Activated CD4-positive, alpha-beta T cell treated with anti-CD3 and anti-CD28 coated beads, Interleukin-10, Interleukin-2, amounts not matched to agents 100 ng/mL and 50 ng/mL, durations not matched to agents 16 hours and 8 hours (primary cell): Measurements from ENCODE around the gene MUC13.

Experiments
- DNase-seq: peaks from one replicate; pipeline ENCODE4 v3.0.0-alpha.2; 2020

The MUC13 gene

DNA sequence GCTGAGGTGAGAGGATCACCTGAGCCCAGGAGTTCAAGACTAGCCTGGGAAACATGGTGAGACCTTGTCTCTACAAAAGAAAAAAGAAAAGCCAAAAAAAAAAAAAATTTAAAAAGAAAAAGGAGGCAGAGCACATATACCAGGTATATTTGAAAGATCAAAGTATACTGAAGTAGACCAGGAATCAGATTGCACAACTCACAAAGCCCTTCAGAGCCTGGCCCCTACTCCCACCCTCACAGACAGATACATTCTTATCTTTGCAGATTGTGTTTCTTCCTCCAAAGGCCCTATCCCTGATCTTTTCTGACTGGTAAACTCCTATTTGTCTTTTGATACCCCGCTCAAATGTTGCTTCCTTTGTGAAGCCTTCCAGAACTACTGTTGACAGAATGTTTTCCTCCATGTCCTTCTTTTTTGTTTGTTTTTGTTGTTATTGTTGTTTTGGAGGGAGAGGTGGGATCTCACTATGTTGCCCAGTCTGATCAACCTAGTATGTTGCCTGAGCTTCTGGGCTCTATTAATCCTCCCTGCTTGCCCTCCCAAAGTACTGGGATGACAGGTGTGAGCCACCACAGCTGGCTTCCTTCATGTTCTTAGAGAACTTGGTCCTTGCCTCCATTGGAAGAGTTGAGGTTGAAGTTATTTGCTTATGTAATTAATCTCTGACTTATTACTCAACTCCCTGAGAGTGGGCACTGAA lies 37.6 kb downstream of the MUC13 start:
- DNase-seq = no peak

DNA sequence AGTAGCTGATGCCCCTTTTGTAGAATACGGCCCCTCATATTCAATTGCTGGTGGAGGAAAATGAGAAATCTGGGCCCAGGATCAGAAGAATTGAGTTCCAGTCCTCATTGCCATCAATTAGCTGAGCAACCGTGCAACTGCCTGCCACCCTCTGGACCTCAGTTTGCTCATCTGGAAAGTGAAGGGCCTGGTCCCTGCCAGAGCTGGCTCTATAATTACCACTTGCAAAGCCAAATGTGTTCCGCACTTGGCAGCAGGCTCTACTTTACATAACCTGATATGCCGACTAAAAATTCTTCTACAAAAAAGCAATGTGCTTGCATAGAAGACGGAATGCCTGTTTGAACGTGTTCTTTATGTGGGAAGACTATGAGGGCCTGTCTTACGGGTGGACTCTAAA lies 38.8 kb downstream of the MUC13 start:
- DNase-seq = no peak

DNA sequence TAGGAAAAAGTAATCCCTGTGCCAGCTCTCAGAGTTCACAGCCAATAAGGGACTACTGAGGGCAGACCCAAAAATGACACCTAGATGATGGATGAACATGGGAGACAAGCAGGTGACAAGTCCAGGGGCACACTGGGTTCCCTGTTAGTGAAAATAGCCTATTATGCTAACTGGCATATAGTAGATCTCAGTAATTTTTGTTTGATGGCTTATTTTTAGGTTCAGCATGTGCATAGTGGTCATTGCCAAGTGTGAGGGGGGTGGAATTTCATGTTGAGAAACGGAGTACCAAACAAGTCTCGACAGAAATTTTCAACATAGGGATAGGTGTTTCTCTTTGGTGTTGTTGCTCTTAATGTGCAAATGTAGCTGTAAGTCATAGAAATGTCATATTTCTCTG lies 41.0 kb downstream of the MUC13 start:
- no peak for DNase-seq

DNA sequence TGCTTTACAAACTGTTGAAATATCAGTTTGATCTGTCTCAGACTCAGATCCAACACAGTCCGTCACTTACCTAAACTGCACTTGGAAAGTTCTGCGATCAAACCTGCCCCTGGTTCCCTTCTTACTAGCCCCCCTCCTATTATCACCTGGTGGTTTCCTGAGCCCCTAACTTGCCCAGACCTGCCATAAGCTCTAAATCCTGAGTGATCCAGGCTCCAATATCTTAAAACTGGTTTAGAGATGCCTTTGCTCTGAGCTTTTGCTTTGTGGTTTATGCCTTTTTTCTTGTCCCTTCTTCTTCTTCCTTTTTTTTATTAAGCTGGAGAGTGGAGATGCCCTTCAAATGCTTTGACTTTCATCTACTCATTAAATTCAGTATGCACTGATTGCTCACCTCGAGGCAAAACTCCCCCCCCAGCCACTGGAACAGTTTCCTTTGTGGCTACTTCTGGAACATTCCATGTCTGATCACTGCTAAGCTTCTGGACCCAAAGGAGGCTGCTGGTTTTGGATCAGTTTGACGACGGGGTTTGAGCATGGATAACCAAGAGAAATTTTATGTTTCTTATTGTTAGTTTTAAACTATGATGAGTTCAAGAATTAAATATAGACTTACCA lies 43.9 kb downstream of the MUC13 start:
- no peak for DNase-seq

DNA sequence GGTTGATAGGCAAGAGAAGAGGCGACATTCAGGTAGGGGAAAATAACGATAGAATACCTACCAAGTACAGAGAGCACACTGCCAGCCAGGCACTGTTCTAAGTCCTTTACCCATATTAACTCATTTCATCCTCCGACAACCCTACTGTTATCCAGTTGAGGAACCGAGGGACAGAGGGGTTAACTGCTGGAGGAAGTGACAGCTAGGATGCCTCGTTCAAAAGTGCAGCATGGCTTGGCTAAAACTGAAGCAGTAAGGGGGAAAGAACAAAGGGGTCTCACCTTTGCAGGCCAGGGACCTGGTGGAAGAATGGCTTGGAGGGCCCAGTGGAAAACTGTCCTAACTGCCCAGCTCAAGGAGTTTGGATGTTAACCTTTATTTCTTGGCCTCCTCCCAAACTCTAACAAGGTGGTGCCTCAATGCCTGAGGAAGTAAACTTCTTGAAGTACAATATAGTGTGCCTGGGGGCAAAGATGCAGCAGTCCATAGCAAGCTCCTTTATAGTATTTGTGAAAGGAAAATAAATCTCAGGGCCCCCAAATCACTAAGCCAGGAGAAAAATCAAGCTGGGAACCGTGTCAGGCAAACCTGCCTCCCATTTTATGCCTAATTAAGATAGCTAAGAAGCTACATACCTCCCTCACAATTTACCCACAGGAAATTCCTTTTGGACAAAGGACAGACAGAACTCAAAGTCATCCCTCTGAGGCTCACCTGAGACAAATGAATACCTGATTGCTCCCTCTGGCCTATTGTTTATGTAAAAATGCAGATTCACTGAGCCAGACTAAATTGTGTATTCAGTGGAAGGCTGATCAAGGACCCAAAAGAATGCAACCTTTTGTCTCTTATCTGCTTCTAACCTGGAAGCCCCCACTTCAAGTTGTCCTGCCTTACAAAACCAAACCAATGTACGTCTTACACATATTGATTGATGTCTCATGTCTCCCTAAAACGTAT lies 45.8 kb downstream of the MUC13 start:
- DNase-seq = no peak

DNA sequence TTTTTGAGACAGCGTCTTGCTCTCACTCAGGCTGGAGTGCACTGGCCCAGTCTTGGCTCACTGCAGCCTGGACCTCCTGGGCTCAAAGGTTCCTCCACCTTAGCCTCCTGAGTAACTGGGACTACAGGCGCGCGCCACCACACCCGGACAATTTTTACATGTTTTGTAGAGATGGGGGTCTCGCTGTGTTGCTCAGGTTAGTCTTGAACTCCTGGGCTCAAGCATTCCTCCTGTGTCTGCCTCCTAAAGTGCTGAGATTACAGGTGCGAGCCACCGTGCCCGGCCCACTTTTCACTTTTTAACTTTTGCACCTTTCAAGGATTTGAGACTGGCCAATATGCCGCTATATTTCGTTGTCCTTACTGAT lies 46.6 kb downstream of the MUC13 start:
- DNase-seq = no peak

DNA sequence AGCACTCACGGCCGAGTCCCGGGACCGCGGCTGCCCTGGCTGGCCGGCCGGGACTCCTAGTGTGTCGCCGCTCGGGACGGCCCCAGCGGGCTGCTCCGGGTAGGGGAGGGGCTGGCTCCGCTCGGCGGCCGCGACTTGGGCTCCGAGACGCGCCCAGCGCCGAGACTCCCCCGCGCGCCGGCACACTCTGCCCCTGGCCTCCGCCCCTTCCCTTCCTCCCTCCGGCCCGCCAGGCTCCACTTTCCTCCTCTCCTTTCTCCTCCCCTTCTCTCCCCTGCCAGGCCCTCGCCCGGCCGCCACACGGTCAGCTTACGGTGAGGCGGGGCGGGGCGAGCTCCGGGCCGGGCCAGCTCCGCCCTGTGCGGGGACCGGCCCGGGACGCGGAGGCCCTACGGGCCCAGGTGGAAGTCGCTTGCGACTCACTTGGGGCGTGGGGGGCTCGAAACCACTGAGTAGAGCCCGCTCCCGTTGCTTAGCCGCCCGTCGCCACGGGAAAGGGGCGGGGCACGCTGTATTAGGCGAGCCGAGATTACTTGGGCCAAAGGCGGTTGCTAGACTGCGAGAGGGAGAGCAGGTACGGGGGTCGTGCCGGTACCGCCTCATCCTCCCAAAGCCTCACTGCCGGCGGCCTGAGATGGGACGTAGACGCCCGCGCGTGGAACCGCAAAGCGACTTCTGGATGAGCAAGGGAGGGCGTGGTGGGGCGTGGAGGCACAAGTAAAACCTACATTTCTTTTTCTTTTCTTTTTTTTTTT lies 47.2 kb downstream of the MUC13 start, which contains the start of gene ITGB5:
ITGB5 (minus strand) TSS at position 189 of the 755 bp plus-strand sequence. CDS start 365 bp downstream, outside the sequence.
- peak; percentile 14 for DNase-seq

DNA sequence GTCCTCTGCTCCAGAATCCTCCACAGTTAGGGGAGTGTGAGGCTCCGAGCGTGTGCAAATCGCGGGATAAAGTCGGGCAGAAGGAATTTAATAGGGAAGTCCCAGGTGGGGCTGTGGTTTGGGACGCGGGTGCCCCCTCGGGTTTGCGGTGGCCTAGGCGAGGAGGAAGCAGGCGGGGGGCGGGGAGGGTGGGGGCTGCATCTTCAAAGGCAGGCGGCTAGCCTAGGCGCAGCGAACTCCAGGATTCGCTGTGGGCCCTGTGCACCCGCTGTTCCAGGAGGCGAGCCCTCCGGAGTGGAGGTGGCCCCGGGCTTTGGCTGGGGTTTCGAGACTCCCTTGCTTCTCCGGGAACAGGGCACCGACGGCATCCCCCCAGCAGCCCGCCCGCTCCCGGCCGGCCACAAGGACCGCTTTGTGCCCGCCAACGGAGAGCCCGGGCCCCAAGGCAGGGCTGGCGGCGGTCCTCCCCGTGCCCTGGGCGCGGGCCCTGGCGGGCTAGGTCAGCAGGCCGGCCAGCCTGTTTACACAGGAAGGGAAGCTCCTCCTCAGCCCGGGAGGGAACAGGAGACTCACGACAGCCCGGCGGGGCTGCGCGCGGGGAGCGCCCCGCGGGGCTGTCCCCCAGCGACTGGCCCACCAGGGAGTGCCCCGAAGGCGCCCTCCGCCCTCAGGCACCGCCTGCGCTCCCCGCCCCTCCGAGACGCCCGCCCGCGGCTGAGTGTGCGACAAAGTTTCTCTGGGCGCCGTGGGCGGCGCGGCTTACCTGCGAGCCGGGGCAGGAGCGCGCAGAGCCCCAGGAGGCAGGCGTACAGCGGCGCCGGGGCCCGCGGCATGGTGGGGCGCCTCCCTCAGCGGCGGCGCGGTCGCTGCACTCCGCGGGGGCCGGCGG lies 48.1 kb downstream of the MUC13 start:
- no peak for DNase-seq

DNA sequence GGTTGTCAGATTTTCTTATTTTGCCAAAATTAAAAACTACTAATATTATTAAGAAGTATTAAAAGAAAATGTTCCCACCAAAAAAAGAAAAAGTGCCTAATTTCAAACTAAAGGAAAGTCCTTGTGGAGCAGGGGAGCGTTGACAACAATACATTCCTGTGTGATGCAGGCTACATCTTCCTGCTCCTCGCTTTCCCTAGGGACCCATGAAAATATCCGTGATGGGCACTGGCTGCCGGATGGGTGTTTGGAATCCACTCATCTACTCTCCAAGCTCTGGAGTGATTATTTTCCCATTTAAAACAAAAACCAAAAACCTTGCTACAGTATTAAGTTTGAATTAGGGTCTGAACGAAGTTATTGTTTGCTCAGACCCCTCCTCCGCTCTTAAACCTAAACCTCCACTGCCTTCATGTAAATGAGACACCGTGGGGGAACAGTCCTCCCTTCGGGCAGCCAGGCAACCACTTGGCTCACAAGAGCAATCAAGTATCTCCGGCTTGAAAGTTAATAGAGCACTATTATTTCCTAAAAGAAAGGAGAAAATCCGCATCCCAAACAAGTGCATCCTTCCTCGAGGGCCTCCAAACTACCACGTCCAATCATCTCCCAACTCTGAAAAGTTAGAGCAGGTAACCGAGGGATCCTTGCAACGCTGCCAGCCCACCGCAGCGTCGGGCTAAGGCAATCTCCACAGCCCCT lies 48.9 kb downstream of the MUC13 start:
- no peak for DNase-seq

DNA sequence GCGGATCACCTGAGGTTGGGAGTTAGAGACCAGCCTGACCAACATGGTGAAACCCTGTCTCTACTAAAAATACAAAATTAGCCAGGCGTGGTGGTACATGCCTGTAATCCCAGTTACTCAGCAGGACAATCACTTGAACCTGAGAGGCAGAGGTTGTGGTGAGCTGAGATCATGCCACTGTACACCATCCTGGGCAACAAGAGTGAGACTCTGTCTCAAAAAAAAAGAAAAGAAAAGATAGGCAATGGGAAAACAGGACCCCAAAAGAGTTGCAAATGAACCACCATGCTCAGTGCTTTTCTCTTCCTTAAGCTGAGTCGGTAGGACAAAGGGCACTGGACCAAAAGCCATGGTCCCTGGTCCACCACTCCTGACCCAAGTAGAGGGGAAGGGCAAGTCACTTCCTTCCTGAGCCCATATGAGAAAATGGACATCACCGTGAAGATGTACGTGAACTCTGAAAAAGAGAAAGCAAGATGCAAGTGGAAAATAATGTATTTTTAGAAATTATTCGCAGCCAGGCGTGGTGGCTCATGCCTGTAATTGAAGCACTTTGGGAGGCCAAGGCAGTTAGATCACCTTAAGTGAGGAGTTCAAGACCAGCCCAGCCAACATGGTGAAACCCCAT lies 50.0 kb downstream of the MUC13 start:
- DNase-seq = no peak

DNA sequence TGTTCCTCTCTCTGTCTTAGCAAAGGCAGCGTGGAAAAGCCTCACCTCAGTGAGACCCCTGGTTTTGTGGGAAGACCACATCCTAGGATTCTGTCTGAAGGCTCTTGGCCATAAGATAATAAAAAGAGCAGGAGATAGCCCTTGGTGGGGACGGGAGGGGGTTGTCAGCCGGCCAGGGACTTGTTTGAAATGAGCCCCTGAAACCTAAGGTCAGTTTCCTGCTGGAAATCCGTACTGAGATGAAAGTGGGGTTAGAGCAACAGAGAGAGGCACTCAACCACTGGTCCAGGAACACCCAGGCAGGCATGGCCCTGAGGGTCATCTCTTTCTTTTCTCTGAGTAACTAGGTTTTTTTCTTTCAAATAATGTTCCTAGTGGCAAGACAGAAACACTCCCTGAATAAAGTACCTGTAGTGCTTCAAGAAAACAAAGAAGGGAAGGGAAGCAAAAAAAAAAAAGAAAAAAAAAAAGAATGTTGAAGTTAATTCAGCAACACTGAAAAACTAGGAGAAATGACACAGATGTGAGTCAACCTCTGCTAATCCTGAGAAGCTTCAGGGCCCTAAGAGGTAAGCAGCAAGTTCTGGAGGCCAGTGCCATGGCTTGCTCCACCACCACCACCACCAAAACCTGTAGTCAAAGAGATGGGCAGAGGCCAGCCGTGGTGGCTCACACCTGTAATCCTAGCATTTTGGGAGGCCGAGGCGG lies 50.6 kb downstream of the MUC13 start:
- DNase-seq = no peak

DNA sequence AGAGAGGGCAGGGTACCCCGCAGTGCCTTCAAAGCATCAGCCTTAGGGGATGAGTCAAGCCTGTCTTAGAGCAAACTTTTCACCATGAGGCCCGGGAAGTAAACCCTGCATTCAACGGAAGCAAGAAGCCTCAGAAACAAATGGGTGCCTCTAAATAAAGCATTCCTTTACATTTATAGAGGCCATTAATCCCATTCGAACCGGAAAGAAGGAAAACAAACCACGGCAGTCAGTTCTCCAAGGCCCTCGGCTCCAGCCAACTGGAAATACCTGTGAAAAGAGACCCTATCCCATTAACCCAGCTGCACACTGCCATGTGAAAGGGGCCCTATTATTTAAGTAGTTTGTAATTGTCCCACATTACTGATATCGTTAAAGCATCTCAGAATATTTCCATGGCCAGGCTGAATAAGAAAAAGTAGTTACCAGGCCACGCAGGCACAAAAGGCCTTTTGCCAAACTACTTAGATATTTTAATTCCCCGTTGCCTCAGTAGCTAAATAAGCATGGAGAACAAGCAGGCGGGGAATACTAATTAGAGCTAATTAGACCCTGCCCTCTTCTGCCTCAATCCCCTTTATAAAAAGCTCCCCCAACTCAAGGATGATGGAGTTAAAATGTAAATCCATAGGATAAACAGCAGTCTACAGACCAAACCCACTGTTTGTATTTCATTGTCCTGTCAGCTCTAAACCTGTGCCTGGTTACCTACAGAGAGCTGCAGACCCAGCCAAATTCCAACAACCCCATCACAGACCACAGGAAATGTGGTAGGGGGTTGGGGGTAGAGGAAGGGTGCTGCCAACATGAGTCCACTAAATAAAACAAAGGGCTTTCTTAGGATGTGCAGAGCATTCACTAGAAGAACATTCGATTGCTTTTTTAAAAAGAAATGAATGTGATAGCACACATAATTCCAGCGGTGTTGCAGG lies 51.5 kb downstream of the MUC13 start:
- no peak for DNase-seq

DNA sequence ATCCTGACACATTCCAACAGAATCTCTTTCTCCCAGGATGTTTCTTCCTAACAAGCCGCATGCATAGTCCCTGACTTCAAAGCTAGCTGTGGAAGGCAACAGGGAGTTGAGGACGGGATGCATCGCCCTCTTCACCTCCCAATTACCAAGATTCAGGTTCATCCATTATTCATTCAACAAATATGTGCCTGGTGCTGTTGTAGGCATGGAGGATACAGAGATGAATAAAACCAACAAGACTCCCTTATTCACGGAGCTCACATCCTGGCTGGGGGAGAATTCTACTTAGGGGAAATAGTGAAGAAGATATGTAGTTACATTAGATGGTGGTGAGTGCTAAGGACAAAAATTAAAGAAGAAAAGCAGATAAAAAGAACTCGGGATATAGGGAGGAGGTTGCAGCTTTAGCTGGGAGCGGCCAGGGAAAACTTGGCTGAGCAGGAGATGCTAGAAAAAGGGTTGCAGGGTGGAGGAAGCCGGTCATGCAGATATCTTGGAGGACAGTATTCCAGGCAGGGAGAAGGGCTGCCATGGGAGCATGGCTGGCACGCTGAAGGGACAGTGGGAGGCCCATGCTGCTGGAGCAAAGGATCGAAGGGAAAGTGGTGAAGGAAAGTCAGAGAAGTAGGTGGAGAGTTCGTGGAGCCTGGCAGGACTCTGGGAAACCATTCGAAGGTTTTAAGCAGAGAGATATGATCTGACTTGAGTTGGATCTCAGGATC lies 52.4 kb downstream of the MUC13 start:
- DNase-seq = no peak

DNA sequence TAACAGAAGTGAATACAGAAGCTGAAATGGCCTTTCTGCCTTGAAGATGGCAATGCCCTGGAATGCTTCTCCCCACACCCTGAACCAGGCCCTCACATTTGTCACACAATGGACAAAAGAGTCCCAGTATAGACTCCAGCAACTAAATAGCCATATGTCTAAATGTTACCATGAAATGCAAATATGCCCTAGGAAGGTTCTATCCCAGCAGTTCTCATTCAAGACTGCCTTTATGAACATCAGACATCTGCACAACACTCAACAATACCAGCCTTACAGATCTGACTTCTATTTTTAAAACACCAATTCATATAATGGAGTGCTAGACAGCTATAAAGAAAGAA lies 55.2 kb downstream of the MUC13 start:
- no peak for DNase-seq

DNA sequence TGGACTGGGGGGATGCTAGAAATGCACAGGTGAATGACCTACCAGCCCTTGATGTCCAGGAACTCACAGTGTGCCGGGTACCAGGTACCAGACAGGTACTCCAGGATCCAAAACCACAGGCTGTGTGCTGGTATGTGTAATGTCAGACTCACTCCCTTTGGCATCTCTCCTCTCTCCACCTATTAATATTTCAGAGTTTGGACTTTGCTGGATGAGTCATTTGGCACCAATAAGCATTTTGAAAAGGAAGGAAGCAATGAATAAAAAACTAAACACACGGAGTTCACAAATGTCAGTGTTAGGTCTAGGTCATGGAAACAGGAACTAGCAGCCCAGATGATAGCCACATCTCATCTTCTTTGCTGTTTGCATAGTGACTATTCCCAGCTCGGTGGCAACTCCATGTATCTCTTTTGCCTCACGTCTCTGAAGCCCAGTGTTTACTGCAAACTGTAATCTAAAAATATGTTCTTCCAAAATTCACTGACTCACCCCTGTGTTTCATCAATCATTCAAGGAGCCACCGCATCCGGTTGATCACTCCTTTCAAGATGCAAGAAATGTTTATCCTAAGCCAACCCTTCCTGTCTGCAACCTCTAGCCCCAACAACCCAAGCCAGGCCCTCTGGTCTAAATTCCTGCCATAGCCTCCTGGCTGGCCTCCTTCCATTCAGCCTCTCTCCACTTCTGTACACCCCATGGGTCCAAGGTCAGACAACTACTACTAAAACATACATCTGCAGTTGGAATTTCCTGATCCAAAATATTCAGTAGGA lies 55.8 kb downstream of the MUC13 start:
- DNase-seq = peak; percentile 39

DNA sequence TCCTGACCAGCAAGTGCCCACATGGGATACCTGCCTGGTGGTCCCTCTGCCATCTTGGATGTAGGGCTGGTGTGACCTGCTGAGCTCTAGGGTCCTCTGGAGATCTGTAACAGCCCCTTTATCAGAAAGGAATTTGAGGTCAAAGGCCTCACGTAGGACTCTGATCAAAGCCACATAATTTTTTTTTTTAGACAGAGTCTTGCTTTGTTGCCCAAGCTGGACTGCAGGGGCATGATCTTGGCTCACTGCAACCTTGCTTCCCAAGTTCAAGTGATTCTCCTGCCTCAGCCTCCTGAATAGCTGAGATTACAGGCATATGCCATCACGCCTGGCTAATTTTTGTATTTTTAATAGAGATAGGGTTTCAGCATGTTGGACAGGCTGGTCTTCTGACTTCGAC lies 56.9 kb downstream of the MUC13 start:
- no peak for DNase-seq

DNA sequence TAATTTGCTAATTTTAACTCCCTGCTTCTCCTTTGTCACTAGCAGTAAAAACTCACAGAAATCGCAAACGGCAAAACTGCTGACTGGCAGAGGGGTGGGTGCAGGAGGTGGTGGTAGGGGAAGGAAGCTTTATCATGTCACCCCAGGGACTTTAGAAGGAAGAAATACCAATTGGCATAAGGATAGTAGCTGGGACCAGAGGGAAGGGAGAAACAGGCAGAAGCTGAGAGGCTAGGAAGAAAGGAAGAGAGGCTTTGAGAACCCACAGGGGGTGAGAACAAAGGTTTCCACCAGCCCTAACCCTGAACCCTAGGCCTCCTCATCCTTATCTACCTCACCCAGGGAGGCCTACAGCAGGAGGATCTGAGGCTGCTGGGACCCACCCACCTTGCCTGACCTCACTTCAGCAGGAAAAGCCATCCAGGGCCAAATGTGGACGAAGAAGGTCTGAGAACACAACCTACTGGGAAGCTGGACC lies 58.1 kb downstream of the MUC13 start:
- no peak for DNase-seq
